ENCODE results near the gene SLC25A43. TPM values are rescaled to one million over a fixed set of nuclear protein-coding genes. Genes with fewer than 3 reads are reported as not detected.

SLC25A43 gene
- total RNA-seq, 4 donors from 2014 or later = 2.6 to 19.2 (median 9.9) TPM

- H3K4me1 ChIP-seq = no peaks in the 10 kb centered on the region
- intact Hi-C loops (cut with DNase I) = no loop called here
- no peak overlapping the region for H3K27ac ChIP-seq
- H3K9me3 ChIP-seq = no peaks in the 10 kb centered on the region
- WGBS, 2 donors = 72 to 80% methylated on average over 4 of the region's 4 CpGs
- H3K4me3 ChIP-seq (replicated peaks in 1 of 3) = no peak overlapping the region
- TF ChIP-seq CTCF (IDR thresholded peaks at IDR 0.05) (no peak), POLR2A (IDR thresholded peaks at IDR 0.05) (no peak)
- H3K27me3 ChIP-seq = no peaks in the 10 kb centered on the region
- H3K36me3 ChIP-seq = no peaks in the 10 kb centered on the region
- no peak for DNase-seq
Observed at GRCh38 chrX:119419146-119419545, 20.0 kb downstream of the SLC25A43 start.

GRCh38 chrX:119419898-119420297, 20.8 kb downstream of the SLC25A43 start:
- H3K4me3 ChIP-seq (replicated peaks in 1 of 3) = no peak overlapping the region
- no peak for TF ChIP-seq CTCF (IDR thresholded peaks at IDR 0.05)
- no peak for TF ChIP-seq POLR2A (IDR thresholded peaks at IDR 0.05)
- WGBS, 2 donors = 89 to 100% methylated on average over 2 of the region's 2 CpGs
- no peaks in the 10 kb centered on the region for H3K9me3 ChIP-seq
- no peak for DNase-seq
- H3K36me3 ChIP-seq = no peaks in the 10 kb centered on the region
- intact Hi-C loops (cut with DNase I) = no loop called here
- no peaks in the 10 kb centered on the region for H3K27me3 ChIP-seq
- no peak overlapping the region for H3K27ac ChIP-seq
- H3K4me1 ChIP-seq = no peaks in the 10 kb centered on the region

- H3K36me3 ChIP-seq = no peaks in the 10 kb centered on the region
- no peak for DNase-seq
- H3K4me3 ChIP-seq (replicated peaks in 1 of 3) = no peak overlapping the region
- 92 to 94% methylated on average over 7 of the region's 7 CpGs for WGBS, 2 donors
- TF ChIP-seq POLR2A (IDR thresholded peaks at IDR 0.05) (no peak), CTCF (IDR thresholded peaks at IDR 0.05) (no peak)
- H3K27me3 ChIP-seq = no peaks in the 10 kb centered on the region
- no peaks in the 10 kb centered on the region for H3K4me1 ChIP-seq
- no peak overlapping the region for H3K27ac ChIP-seq
- H3K9me3 ChIP-seq = no peaks in the 10 kb centered on the region
- intact Hi-C loops (cut with DNase I) = no loop called here
Observed at GRCh38 chrX:119421016-119421705, 22.0 kb downstream of the SLC25A43 start.

- 97 to 98% methylated on average over 14 of the region's 14 CpGs for WGBS, 2 donors
- DNase-seq = no peak
- Histone ChIP-seq H3K27ac (no peak overlapping the region), H3K9me3 (no peaks in the 10 kb centered on the region), H3K27me3 (no peaks in the 10 kb centered on the region), H3K4me1 (no peaks in the 10 kb centered on the region), H3K36me3 (no peaks in the 10 kb centered on the region), H3K4me3 (replicated peaks in 1 of 3) (no peak overlapping the region)
- intact Hi-C loops (cut with DNase I) = no loop called here
- no peak for TF ChIP-seq POLR2A (IDR thresholded peaks at IDR 0.05)
- TF ChIP-seq CTCF (IDR thresholded peaks at IDR 0.05) = no peak
Observed at GRCh38 chrX:119423631-119424030, 24.5 kb downstream of the SLC25A43 start.

- no peak overlapping the region for H3K27ac ChIP-seq
- H3K4me1 ChIP-seq = no peaks in the 10 kb centered on the region
- no peak overlapping the region for H3K4me3 ChIP-seq (replicated peaks in 1 of 3)
- intact Hi-C loops (cut with DNase I) = no loop called here
- no peak for DNase-seq
- TF ChIP-seq POLR2A (IDR thresholded peaks at IDR 0.05) (no peak), CTCF (IDR thresholded peaks at IDR 0.05) (no peak)
- no peaks in the 10 kb centered on the region for H3K27me3 ChIP-seq
- WGBS, 2 donors = 80 to 81% methylated on average over 5 to 6 of the region's 6 CpGs
- H3K9me3 ChIP-seq = no peaks in the 10 kb centered on the region
- H3K36me3 ChIP-seq = no peaks in the 10 kb centered on the region
Observed at GRCh38 chrX:119424999-119425398, 25.9 kb downstream of the SLC25A43 start.

All from thyroid gland (tissue), 4 donors.